ENCODE data around the gene CHAC1. TPM values are rescaled to one million over a fixed set of nuclear protein-coding genes. Genes with fewer than 3 reads are reported as not detected.

Gene CHAC1
- 7.5 to 13.3 TPM (median 8.8 TPM) in 5 replicates for total RNA-seq (2022; extraction: Qiagen RNA extraction)

DNA sequence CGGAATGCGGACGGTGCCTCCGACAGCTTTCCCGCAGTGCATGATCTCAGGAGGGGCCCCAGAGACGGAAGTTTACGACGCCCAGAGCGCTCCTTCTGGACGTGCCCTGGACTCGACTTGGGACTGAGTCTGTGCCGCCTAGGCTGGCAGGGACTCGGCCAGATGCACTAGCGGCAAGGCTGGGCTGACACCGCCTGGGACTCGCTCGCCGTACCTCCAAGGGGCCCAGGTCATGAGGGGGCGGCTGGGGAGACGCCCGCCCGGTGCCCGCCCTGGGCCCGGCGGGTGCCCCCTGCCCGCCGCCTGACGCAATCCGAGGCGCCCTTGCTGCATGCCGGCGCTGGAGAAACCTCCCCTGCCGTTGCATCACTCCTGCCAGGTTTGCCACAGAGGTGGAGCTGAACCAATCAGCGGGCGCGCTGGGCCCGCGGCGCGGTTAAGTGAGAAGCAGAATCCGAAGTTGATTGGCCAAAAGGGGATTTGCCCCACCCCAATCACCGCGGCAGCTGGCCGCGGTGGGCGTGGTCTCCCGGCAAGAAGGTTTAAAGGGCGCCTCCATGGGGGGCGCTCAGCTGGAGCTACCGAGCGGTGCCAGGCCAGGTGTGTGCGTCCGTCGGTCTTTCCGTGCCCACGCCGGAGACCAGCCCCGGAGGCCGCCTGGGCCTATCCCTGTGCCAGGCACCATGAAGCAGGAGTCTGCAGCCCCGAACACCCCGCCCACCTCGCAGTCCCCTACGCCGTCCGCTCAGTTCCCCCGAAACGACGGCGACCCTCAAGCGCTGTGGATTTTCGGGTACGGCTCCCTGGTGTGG lies at the start of gene CHAC1:
CHAC1 (plus strand) TSS at position 571 of the 812 bp plus-strand sequence; CDS start at position 684, 113 bp downstream.

GRCh38 chr15:40928821-40929659 lies 24.2 kb upstream of the CHAC1 start, which contains the start of gene DLL4:
DLL4 (plus strand) TSS chr15:40929340; CDS start chr15:40929669, 329 bp downstream.

Other genes starting within 250 kb of the CHAC1 start
- gene RMDN3, start 198.2 kb upstream of the CHAC1 start, total RNA-seq (2022; extraction: Qiagen RNA extraction) = 21.6 to 24.4 TPM (median 22.1 TPM) in 5 replicates
- 6.0 to 7.9 TPM (median 7.0 TPM) in 5 replicates for gene GCHFR, start 189.4 kb upstream of the CHAC1 start, total RNA-seq (2022; extraction: Qiagen RNA extraction)
- gene C15orf62, start 183.5 kb upstream of the CHAC1 start, total RNA-seq (2022; extraction: Qiagen RNA extraction) = 0.04 to 0.10 TPM (median 0.05 TPM) in 3 of 5 replicates, not detected in the others
- 13.8 to 16.5 TPM (median 16.1 TPM) in 5 replicates for gene ZFYVE19, start 146.4 kb upstream of the CHAC1 start, total RNA-seq (2022; extraction: Qiagen RNA extraction)
- gene DNAJC17, start 146.0 kb upstream of the CHAC1 start, total RNA-seq (2022; extraction: Qiagen RNA extraction) = 21.1 to 28.9 TPM (median 25.8 TPM) in 5 replicates
- 0.14 to 0.21 TPM (median 0.19 TPM) in 3 of 5 replicates, not detected in the others for gene PPP1R14D, start 124.8 kb upstream of the CHAC1 start, total RNA-seq (2022; extraction: Qiagen RNA extraction)
- 0.59 to 0.94 TPM (median 0.67 TPM) in 5 replicates for gene SPINT1, start 109.4 kb upstream of the CHAC1 start, total RNA-seq (2022; extraction: Qiagen RNA extraction)
- gene RHOV, start 79.2 kb upstream of the CHAC1 start, total RNA-seq (2022; extraction: Qiagen RNA extraction) = 3.7 to 4.3 TPM (median 3.7 TPM) in 5 replicates
- 19.7 to 25.8 TPM (median 24.5 TPM) in 5 replicates for gene VPS18, start 59.0 kb upstream of the CHAC1 start, total RNA-seq (2022; extraction: Qiagen RNA extraction)
- 1.8 to 2.8 TPM (median 2.8 TPM) in 5 replicates for gene DLL4, start 24.1 kb upstream of the CHAC1 start, total RNA-seq (2022; extraction: Qiagen RNA extraction)
- 12.0 to 15.7 TPM (median 14.0 TPM) in 5 replicates for gene INO80, start 162.8 kb downstream of the CHAC1 start, total RNA-seq (2022; extraction: Qiagen RNA extraction)

All from A549 treated with dexamethasone at 1 μM for 4 hours (cell line).